ENCODE measurements around the gene CIB1. TPM values are rescaled to one million over a fixed set of nuclear protein-coding genes. Genes with fewer than 3 reads are reported as not detected.
A peak's percentile ranks its signal among the peaks of the same experiment; 100 is the strongest.
"Not testable (repeated sequence)": the region's sequence is repeated elsewhere in the genome, so short reads cannot be mapped to it uniquely, and the experiment has no call there.

CIB1 gene
- 73.2 TPM for total RNA-seq
- long read RNA-seq, transcript CIB1-201 (7 exons, 1,247 nt) = major isoform, 43 of 53 reads
- long read RNA-seq, partial matches to known transcripts = 3 of 53 reads
- long read RNA-seq, other reads (novel, unspliced or antisense) = 6 of 53 reads

DNA sequence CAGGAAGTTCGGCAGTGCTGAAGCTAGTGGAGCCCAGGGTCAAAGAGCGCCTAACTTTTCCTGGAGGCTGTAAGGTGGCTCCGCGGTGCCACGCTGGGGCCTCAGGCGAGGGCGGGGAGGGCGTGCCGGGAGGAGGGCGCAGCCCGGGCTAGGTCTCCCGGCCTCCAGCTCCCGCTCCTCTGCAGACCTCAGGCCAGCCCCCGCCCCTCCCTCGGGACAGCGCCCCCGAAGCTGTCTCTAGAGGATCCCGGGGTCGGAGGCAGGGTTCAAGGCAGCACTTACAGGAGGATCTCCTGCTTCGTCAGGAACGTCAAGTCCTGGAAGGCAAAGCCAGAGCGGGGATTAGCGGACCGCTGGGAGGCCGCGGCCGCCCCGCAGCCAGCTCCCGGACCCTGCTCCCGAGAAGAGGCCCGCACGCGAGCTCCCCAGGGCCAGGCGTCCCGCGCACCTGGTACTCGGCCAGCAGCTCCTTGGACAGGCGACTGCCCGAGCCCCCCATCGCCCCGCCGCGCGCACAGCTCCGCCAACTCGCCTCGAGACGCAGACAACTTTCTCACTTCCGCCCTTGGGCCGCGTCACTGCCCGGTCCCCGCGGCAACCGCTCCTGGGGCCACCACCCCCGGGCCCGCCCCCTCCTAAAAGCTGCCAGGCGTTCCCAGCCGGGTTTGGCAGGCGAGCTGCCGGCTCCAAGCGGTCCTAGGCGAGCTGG lies at the start of gene CIB1:
TSS of gene CIB1 (minus strand) at position 555 of the 709 bp plus-strand sequence. CDS start at position 499, 56 bp downstream.
- ATAC-seq (peak; percentile 96), DNase-seq (ENCODE audit: missing footprints) (peak; percentile 99)
- intact Hi-C loops (cut with DNase I) = loop anchor here (2.0 to 5.0 kb wide), 3 partner anchors 31 to 131 kb away; partner anchors contain the start of genes IDH2 and NGRN

DNA sequence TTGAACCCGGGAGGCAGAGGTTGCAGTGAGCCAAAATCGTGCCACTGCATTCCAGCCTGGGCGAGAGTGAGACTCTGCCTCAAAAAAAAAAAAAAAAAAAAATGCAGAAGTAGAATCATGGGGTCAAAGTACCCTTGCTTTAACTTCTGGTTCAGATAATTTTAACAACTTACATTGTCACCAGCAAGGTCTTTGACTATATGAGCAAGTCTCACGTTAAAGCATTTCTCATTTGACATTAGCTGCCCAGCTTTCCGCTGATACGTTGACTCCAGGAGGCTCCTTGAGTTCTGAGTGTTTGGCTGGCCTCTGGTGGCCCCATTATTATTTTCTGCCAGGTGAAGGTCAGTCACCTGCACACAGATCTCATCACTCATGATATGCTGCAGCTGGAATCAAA lies 47.9 kb upstream of the CIB1 start:
- ATAC-seq; intact Hi-C loops (cut with DNase I); DNase-seq (ENCODE audit: missing footprints): not testable (repeated sequence)

DNA sequence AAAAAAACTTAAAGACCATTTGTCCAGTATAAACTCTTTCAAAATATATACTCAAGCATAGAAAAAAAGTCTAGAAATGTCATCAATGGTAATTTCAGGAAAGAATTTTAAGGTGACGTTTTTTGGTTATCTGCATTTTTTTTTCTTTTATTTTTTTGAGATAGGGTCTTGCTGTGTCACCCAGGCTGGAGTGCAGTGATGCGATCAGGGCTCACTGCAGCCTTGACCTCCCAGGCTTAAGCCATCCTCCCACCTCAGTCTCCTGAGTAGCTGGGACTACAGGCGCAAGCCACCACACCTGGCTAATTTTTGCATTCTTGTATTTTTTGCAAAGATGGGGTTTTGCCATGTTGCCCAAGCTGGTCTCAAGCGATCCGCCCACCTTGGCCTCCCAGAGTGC lies 47.0 kb upstream of the CIB1 start:
- intact Hi-C loops (cut with DNase I); DNase-seq (ENCODE audit: missing footprints); ATAC-seq: not testable (repeated sequence)

DNA sequence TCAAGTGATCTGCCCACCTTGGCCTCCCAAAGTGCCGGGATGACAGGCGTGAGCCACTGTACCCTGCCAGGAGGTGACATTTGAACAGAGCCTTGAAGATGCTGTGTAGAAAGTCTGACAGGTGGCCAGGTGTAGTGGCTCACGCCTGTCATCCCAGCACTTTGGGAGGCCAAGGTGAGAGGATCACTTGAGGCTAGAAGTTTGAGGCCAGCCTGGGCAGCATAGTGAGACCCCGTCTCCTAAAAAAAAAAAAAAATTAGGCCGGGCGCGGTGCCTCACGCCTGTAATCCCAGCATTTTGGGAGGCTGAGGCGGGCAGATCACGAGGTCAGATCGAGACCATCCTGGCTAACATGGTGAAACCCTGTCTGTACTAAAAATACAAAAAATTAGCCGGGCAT lies 44.7 kb upstream of the CIB1 start:
- ATAC-seq; DNase-seq (ENCODE audit: missing footprints); intact Hi-C loops (cut with DNase I): not testable (repeated sequence)

DNA sequence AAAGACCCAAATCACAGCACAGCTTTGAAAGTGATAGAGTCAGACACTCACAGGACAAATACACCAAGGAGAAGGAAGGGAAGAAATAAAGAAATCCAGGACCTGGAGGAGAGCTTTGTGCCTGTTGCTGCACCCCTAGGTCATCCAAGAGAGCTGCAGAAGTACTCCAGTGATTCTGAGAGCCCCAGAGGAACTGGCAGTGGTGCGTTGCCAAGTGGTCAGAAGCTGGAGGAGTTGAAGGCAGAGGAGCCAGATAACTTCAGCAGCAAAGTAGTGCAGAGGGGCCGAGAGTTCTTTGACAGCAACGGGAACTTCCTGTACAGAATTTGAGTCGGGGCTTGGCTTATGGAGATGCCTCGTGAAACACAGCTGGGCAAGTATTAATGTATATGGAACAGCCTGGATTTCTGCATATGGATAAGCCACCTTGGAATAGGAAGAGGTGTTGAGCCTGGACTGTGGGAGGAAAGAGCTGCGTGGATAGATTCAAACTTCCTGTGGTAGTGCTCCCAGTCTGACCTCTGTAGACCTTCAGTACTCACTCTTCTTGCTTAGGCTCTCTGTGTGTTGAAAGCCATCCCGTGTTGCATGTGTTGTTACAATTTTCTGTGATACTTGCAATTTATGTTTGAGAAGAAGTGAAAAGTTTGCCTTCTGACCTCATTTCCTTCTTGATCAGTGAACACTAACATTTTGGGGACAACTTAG lies 37.9 kb upstream of the CIB1 start:
- ATAC-seq = peak; percentile 47
- intact Hi-C loops (cut with DNase I) = no loop called here
- no peak for DNase-seq (ENCODE audit: missing footprints)

DNA sequence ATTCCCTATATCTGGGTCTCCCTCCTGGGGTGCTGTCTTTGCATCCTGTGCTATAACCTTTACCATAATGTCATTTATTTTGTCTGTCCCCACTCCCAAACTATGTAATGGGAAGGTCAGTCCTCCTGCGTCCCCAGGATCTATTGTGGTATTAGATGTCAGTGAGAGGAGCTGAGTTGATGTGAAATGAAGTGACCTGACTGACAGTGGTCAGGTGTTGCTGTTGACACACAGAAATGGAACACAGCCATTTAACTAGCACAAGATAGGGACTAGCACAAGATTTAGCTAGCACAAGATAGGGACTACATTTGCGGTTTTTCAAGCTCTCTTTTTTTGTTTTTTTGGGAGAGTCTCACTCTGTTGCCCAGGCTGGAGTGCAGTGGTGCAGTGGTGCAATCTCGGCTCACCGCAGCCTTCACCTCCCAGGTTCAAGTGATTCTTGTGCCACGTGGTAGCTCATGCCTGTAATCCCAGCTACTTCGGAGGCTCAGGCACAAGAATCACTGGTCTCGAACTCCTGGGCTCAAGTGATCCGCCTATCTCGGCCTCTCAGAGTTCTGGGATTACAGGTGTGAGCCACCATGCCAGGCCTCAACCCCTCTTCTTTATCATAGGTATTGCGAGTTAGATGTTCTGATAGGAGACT lies 36.9 kb upstream of the CIB1 start:
- ATAC-seq = no peak
- intact Hi-C loops (cut with DNase I) = no loop called here
- no peak for DNase-seq (ENCODE audit: missing footprints)

DNA sequence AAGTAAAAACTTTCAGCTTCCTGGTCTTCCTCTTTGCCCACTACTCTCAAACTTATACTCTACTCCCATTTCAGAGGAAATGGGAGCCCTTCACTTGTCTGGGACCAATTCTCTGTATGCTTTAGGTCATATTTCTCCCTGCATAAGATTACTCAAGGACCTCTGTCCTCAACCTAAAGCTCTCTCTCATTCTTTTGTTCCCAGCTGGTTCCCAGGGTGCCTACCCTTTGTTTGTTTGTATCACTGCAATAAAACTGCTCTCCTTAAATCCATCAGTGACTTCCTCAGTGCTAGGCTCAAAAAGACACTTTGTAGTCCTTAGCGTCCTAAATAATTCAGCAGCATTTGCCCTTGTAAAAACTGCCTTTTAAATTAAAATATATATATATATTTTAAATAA lies 34.7 kb upstream of the CIB1 start:
- intact Hi-C loops (cut with DNase I) = no loop called here
- DNase-seq (ENCODE audit: missing footprints) = no peak
- ATAC-seq = no peak

DNA sequence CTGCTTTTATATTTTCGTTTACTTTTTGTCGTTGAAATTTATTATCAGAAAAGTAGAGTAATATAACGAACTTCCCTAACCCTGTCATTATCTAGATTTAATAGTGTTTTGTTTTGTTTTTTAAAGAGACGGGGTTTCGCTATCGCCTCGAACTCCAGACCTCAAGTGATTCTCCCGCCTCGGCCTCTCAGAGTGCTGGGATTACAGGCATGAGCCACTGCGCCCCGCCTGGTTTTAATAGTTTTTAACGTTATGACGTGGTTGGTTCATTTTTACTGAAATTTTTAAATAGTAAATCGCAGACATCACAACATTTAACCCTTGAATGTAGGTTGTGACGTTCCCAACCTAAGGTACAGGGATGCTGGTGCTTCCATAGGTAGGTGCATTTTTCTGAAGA lies 32.7 kb upstream of the CIB1 start:
- DNase-seq (ENCODE audit: missing footprints) (no peak), ATAC-seq (no peak)
- intact Hi-C loops (cut with DNase I) = no loop called here

DNA sequence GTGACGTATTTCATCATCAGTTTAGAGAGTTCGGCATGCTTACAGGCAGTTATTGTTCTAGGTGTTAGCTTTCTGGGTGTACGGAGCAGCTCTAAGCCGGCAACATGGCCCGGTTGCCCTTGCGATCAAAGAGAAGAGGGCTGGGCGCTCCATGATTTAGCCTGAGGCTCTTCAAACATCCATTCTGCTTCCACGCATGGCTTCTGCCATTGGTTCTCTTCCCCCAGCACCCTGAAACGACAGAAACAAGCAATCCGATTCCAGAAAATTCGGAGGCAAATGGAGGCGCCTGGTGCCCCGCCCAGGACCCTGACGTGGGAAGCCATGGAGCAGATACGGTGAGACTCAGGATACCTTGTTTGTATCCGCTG lies 32.3 kb upstream of the CIB1 start:
- intact Hi-C loops (cut with DNase I) = no loop called here
- ATAC-seq (peak; percentile 15), DNase-seq (ENCODE audit: missing footprints) (no peak)

DNA sequence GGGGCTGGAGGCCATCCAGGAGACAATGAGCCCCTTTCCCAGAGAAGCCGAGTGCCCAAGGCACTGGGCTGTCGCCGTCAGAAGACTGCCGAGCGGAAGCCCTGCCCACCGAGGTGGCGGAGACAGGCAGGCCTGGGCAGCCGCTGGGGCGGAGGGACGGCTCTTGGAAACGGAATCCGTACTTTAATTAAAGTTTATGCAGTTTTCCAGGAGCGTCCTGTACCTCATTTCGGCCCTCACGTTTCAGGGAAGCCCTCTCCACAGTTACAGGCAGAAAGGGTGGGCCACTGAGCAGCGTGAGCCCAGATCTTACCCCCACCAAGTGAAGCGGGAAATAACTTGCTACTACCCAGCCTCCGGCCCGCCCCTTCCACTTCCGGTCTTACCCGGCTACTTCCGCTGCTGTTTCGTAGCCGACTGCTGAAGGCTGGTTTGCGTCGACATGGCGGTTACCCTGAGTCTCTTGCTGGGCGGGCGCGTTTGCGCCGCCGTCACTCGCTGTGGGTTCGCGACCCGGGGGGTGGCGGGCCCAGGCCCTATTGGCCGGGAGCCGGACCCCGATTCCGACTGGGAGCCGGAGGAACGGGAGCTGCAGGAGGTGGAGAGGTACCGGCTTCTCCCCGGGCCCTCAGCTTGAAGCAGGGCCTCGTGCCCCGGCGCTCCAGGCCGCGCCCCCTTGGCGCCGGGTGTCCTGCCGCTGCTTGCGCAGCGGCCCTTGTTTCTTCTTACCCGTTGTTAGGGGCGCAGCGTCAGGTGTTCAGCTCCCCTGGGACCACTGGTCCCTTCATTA lies 31.7 kb upstream of the CIB1 start, which contains the start of gene NGRN:
TSS of gene NGRN (plus strand) at position 402 of the 790 bp plus-strand sequence. CDS start at position 443, 41 bp downstream.
- DNase-seq (ENCODE audit: missing footprints) (peak; percentile 95), ATAC-seq (peak; percentile 97)
- intact Hi-C loops (cut with DNase I) = loop anchor here (2.0 kb wide), 1 partner anchor 31 kb away; the partner anchor contains the start of gene GDPGP1

DNA sequence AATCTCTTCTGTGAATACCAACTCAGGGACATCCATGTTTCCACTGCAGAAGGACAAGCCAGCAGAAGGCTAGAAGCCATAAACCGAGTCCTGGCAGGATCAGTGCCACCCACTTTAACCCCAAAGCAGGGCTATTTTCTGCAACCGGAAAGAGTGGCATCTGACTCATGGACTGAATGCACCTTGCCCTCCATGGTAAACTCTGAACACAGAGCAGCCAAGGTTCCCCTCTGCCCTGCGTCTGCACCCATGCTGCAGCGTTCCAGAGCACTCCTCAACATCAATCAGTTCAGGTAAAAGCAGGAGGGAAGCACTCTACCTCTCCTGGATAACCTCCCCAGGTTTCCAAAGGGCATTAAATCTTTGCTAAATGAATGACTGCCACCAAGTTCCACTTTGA lies 30.9 kb upstream of the CIB1 start:
- intact Hi-C loops (cut with DNase I) = loop anchor here (2.0 kb wide), 1 partner anchor 30 kb away; the partner anchor contains the start of gene GDPGP1
- ATAC-seq = no peak
- no peak for DNase-seq (ENCODE audit: missing footprints)

DNA sequence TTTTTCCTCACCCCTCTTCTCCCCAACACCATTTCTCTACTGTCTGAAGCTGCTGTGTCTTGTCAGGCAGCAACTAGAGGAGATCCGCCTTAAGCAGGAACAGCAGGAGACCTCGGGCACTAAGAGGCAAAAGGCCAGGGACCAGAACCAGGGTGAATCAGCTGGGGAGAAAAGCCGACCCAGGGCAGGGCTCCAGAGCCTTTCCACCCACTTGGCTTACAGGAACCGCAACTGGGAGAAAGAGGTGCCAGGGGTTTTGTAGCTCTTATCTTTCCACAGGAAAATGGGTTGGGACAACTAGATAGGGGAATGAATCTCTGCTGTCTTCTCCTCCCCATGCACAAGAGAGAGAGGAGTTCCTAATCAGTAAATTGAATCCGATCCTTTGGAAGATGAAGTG lies 28.7 kb upstream of the CIB1 start:
- ATAC-seq (no peak), DNase-seq (ENCODE audit: missing footprints) (no peak)
- intact Hi-C loops (cut with DNase I) = no loop called here

DNA sequence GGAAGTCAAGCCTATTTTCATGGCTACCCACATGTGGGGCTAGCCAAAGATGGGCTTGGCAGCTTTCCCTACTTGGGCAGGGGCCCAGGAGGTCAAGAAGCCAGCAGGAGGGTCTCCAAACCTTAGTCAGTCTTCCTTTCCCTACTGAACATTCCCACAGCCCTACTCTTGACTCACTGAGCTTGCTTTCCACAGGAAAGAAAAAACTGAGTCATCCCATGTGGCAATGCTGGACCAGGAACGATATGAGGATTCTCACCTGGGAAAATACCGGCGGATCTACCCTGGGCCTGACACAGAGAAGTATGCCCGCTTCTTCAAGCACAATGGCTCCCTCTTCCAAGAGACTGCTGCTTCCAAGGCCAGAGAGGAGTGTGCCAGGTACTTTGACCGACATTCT lies 28.1 kb upstream of the CIB1 start:
- DNase-seq (ENCODE audit: missing footprints) = no peak
- no peak for ATAC-seq
- intact Hi-C loops (cut with DNase I) = no loop called here

DNA sequence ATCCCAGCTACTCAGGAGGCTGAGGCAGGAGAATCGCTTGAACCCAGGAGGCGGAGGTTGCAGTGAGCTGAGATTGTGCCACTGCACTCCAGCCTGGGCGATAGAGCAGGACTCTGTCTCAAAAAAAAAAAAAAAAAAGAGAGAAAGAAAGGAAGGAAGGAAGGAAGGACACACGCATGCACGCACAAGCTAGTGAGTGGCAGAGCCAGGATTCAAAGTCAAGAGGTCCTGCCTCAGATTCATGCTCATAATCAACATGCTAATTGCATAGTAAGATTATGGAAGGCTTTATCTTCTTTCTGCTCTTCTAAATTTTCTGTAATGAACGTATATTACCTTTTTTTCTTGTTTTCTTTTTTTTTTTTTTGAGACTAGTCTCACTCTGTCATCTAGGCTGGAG lies 27.0 kb upstream of the CIB1 start:
- intact Hi-C loops (cut with DNase I); ATAC-seq; DNase-seq (ENCODE audit: missing footprints): not testable (repeated sequence)

DNA sequence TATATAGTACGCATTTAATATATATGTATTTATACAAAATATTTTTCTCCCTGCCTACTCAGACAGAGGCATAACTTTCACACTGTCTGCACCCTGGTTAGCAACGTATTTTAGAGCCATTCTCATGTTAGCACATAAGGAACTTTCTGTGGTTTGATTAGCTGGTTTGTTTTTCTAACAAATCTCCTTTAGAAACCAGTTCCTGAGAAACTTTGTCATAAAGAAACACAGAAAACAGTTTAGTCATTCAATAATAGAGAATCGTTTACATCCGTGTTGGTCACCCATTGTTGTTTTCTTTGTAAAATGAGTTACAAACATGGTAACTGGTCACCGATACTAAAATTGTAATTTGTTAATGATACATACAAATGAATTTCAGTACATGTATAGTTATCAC lies 25.8 kb upstream of the CIB1 start:
- ATAC-seq = no peak
- intact Hi-C loops (cut with DNase I) = no loop called here

DNA sequence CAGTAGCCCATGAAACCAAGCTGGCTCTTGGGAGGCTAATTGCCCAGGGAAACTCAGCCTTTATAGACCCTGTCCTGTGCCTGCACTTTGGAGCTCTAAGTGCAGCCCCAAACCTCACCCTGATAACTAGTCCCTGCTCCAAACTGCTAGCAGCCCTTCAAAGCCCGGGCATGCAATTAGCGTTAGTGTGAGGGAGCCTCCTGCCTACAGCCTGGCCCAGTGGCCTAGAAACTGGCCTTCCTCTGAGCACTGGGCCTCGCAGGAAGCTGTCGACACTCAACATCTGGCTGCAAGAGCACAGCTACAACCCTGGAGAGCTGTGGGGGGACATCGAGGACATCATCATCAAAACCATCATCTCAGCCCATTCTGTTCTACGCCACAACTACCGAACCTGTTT lies 24.0 kb upstream of the CIB1 start:
- ATAC-seq (no peak), DNase-seq (ENCODE audit: missing footprints) (no peak)
- intact Hi-C loops (cut with DNase I) = no loop called here

More for the DNA sequence above, 25.8 kb upstream of the CIB1 start:
- DNase-seq (ENCODE audit: missing footprints) = no peak

DNA sequence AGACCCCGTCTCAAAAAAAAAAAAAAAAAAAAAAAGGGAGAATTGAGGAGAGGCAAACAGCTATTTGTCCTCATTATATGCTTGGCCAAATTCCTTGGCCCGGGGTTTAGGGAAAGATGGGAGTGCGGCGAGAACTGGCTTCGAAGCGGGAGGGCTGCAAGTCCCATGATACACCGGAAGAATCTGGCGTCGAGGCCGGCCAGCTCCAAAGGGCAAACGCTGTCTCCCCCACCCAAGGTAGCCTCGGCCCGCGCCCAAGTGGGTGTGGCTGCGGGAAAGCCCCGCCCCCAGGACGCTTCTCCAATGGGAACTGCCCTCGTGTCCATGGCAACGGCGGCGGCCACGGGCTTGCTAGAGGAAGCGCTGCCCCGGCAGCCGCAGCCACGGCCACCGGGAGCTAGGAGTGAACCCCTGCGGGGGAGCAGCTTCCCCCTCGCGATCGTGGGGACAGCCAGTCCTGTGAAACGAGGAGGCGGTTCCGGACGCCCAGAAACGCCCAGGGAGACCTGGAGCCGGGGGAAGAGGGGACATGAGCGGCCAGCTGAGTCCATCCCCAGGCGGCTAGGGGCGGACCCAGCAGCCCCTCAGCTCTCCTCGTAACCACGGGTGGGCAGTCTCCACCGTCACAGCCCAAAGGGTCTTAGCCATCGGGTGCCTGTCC lies 15.6 kb upstream of the CIB1 start, which contains the start of gene TTLL13:
TSS of gene TTLL13 (plus strand) at position 354 of the 661 bp plus-strand sequence. CDS start 1,075 bp downstream, outside the sequence.
- intact Hi-C loops (cut with DNase I) = no loop called here
- ATAC-seq (peak; percentile 95), DNase-seq (ENCODE audit: missing footprints) (peak; percentile 99)

DNA sequence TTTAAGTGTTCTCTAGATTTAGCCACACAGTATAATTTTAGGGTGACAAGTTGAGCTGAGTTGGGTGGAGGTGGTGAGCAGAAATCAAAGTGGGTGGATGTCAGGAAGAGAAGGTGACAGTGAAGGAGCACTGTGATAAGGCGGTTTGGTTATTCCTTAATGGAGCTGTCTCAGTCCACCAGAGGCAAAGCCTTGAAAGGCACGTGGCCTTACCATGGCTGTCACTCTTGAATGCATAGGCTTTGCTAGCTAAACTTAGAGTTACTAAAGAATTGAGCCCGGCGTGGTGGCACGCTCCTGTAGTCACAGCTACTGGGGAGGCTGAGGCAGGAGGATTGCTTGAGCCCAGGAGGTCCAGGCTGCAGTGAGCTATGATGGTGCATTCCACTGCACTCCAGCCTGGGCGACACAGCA lies 15.1 kb upstream of the CIB1 start:
- no peak for DNase-seq (ENCODE audit: missing footprints)
- ATAC-seq = peak; percentile 77
- intact Hi-C loops (cut with DNase I) = no loop called here
